Transverse colon (tissue), 3 donors: ENCODE measurements around the gene BBS12.

ENCODE experiments used
- CTCF ChIP-seq, 5 experiments: fragments of 200-600 bp in 3 of 5; fragments of 450-650 bp in 2 of 5; sonication (generic) in 3 of 5; IDR thresholded peaks; 1 replicate in 2 of 5; 2 replicates in 3 of 5; pipeline ENCODE4 v1.5.1; 2016 to 2017; ENCODE audit warnings: antibody characterized with exemption in 5 of 5, inconsistent platforms in 3 of 5, mild to moderate bottlenecking in 2 of 5, moderate library complexity in 1 of 5
- POLR2A ChIP-seq: fragments of 450-650 bp; IDR thresholded peaks from one replicate; pipeline ENCODE4 v1.6.1; 2016; ENCODE audit warnings: antibody characterized with exemption, mild to moderate bottlenecking, moderate library complexity

GRCh38 chr4:122783301-122784215 is 51.1 kb downstream of the BBS12 start:
- TF ChIP-seq CTCF (IDR thresholded peaks at IDR 0.05), result no peak
- no peak for TF ChIP-seq POLR2A
